HFFc6 (cell line): Measurements from ENCODE around the gene CSMD2. TPM values are rescaled to one million over a fixed set of nuclear protein-coding genes. Genes with fewer than 3 reads are reported as not detected.

Source experiments
- DNase-seq: peaks from one replicate; pipeline ENCODE4 v3.0.0-alpha.2; 2018
- H3K27ac Mint-ChIP-seq: 2 replicates; pipeline ENCODE4 v1.8.0; 2020; ENCODE audit warnings: mild to moderate bottlenecking, mixed read lengths
- H3K27me3 Mint-ChIP-seq: 2 replicates; pipeline ENCODE4 v1.8.0; 2021; ENCODE audit warnings: mild to moderate bottlenecking, moderate library complexity, mixed read lengths; ENCODE audit not compliant: insufficient read depth
- H3K36me3 Mint-ChIP-seq: 2 replicates; pipeline ENCODE4 v1.8.0; 2021; ENCODE audit warnings: low read depth, mixed read lengths
- H3K4me1 Mint-ChIP-seq: 2 replicates; pipeline ENCODE4 v1.8.0; 2020; ENCODE audit warnings: low read depth, mixed read lengths
- H3K4me3 Mint-ChIP-seq: 2 replicates; pipeline ENCODE4 v1.8.0; 2020; ENCODE audit warnings: mild to moderate bottlenecking, moderate library complexity, mixed read lengths
- H3K9me3 Mint-ChIP-seq: 2 replicates; pipeline ENCODE4 v1.8.0; 2020; ENCODE audit warnings: mild to moderate bottlenecking, mixed read lengths
- CTCF ChIP-seq: fragments of 200-600 bp; sonication (generic); IDR thresholded peaks from 2 replicates; pipeline ENCODE4 v1.5.0; 2021; ENCODE audit warnings: antibody characterized with exemption, mild to moderate bottlenecking
- total RNA-seq, 6 experiments: library from RNA; stranded (reverse); fragmentation: NEBNext Ultra II Directional; extraction: Animal tissue kit (Norgen Biotek cat#: 25700); gene quantifications; 2 replicates in 1 of 6; 3 replicates in 5 of 6; pipeline ENCODE4 v1.2.3, GENCODE V29; 2021

CSMD2 gene
- total RNA-seq, 6 experiments from 2014 or later: 0.77 to 3.2 (median 1.2) TPM

DNA sequence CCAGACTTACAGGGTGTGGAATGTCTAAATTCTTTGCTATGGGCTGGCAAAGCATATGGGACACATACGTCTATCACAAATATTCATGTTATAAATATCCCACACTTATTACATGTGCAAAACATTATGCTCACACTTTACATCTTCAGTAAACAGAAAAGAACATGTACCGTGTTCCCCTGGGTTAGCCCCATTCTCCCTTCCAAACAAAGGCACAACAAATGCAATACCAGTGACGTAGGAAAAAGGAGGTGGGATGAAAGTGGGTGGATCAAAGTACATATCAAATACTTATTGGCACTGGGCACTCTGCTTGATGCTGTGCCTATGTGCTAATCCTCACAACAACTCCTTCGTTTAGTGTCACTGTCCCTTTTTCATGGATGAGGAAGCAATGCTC lies 521.8 kb downstream of the CSMD2 start:
- H3K27ac Mint-ChIP-seq: no peak overlapping the region
- peaks cover 3% of the 10 kb centered on the region; the same call in 1 of the 2 replicates for H3K4me1 Mint-ChIP-seq
- H3K36me3 Mint-ChIP-seq: no peaks in the 10 kb centered on the region
- peaks cover 5% of the 10 kb centered on the region; the same call in 1 of the 2 replicates for H3K9me3 Mint-ChIP-seq
- TF ChIP-seq CTCF: no peak
- DNase-seq: no peak
- no peak overlapping the region for H3K4me3 Mint-ChIP-seq
- H3K27me3 Mint-ChIP-seq: peaks cover 4% of the 10 kb centered on the region

DNA sequence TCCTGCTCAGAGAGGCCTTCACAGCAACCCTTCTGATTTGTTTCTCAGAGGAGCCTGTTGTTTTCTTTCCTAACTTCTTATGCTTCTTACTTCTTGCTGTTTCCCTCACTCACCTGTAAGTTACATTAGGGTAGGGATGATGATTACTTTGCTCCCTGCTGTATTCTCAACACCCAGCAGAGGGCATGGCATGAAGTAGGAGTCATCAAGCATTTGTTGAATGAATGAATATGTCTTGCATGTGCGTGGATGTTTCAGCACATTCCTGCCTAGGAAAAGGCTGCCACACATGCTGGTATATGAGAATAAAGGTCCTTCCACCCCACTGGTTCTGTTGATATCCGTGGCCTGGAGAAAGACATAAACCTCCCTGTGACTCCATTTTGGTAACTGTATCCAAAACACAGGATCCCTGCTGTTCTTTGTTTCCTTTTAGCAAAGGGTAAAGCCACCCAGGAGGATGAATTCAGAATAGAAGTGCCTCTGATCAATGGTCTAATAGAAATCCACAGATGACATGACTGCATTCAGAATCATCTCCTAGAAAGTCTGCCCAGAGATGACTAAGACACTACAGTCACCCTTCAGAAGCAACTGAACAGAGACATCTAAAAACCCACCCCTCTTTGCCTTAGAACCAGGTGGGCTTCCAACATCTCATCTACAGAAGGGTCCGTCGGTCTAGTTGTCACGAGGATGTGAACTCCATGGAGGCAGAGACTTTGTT lies 523.8 kb downstream of the CSMD2 start:
- Mint-ChIP-seq H3K36me3 (no peaks in the 10 kb centered on the region), H3K27ac (no peak overlapping the region), H3K27me3 (peaks cover 5% of the 10 kb centered on the region), H3K4me1 (peaks cover 5% of the 10 kb centered on the region; the same call in 1 of the 2 replicates), H3K9me3 (no peaks in the 10 kb centered on the region), H3K4me3 (no peak overlapping the region)
- peak; percentile 10 for DNase-seq
- peak; percentile 67 for TF ChIP-seq CTCF

GRCh38 chr1:33640114-33640660 lies 524.8 kb downstream of the CSMD2 start:
- no peak for TF ChIP-seq CTCF
- Mint-ChIP-seq H3K27me3 (peaks cover 5% of the 10 kb centered on the region), H3K4me1 (peaks cover 5% of the 10 kb centered on the region; the same call in 1 of the 2 replicates), H3K27ac (no peak overlapping the region), H3K9me3 (no peaks in the 10 kb centered on the region), H3K36me3 (no peaks in the 10 kb centered on the region), H3K4me3 (no peak overlapping the region)
- no peak for DNase-seq

- H3K9me3 Mint-ChIP-seq: no peaks in the 10 kb centered on the region
- no peak overlapping the region for H3K27ac Mint-ChIP-seq
- H3K4me1 Mint-ChIP-seq: peaks cover 5% of the 10 kb centered on the region; the same call in 1 of the 2 replicates
- H3K27me3 Mint-ChIP-seq: peaks cover 11% of the 10 kb centered on the region; the same call in 1 of the 2 replicates
- DNase-seq: no peak
- TF ChIP-seq CTCF: no peak
- no peaks in the 10 kb centered on the region for H3K36me3 Mint-ChIP-seq
- no peak overlapping the region for H3K4me3 Mint-ChIP-seq
Observed at GRCh38 chr1:33637846-33638440, 527.1 kb downstream of the CSMD2 start.

DNA sequence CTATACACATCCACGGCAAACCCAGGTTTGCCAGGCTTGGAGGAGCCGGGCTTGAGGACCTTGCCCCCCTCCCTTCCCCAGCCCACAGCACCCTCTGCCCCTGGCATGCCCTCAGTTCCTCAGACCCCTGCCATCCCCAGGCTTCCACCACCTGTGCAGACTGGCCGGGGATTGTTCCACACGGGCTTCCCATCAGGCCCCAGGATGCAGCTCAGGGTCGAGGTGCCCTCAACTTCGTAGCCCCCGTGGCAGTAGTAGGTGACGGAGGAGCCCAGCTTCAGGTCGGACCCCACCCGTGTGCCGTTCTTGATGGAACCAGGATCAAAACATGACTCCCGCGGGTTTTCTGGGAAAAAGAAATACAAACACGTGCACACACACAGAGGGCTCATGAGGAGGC lies 528.8 kb downstream of the CSMD2 start:
- Mint-ChIP-seq H3K4me3 (no peak overlapping the region), H3K27ac (no peak overlapping the region), H3K36me3 (no peaks in the 10 kb centered on the region), H3K27me3 (peaks cover 8% of the 10 kb centered on the region; the same call in 1 of the 2 replicates), H3K9me3 (no peaks in the 10 kb centered on the region), H3K4me1 (peaks cover 5% of the 10 kb centered on the region; the same call in 1 of the 2 replicates)
- no peak for DNase-seq
- TF ChIP-seq CTCF: no peak
